Measurements from ENCODE around the gene QPRT. TPM values are rescaled to one million over a fixed set of nuclear protein-coding genes. Genes with fewer than 3 reads are reported as not detected.

Gene QPRT
- total and polyA plus RNA-seq, 2 of the 8 experiments (the other 6 are each of a cell fraction or from before 2014, with no cell fraction given), result 89.0 to 102 TPM

GRCh38 chr16:29650771-29651170, 28.2 kb upstream of the QPRT start (continued):
- TF ChIP-seq CTBP2 (IDR thresholded peaks at IDR 0.05; ENCODE audit: borderline replicate concordance, insufficient read depth, insufficient read length, low read length) (no peak), JUN (IDR thresholded peaks at IDR 0.05; ENCODE audit: low read depth, low read length) (no peak), FOSL1 (IDR thresholded peaks at IDR 0.05; ENCODE audit: insufficient read depth, low read depth, low read length) (no peak), TBP (IDR thresholded peaks at IDR 0.05; ENCODE audit: low read depth, low read length) (no peak), MAX (IDR thresholded peaks at IDR 0.05) (no peak), NRF1 (IDR thresholded peaks at IDR 0.05; ENCODE audit: low read depth, low read length) (no peak), MAFK (IDR thresholded peaks at IDR 0.05; ENCODE audit: low read depth, low read length) (no peak)
